Endothelial cell of umbilical vein (primary cell): ENCODE data around the gene KRT6A.
"Not testable (repeated sequence)": the region's sequence is repeated elsewhere in the genome, so short reads cannot be mapped to it uniquely, and the experiment has no call there.

Source experiments
- CTCF ChIP-seq, 2 donors: IDR thresholded peaks; 1 replicate in 1 of 2; 2 replicates in 1 of 2; pipeline ENCODE4 v1.5.1; 2011; ENCODE audit warnings: low read length in 2 of 2, mild to moderate bottlenecking in 2 of 2, moderate library complexity in 2 of 2, control low read depth in 1 of 2, inconsistent platforms in 1 of 2, low read depth in 1 of 2; ENCODE audit not compliant: insufficient read depth in 1 of 2; ENCODE audit errors: extremely low read depth in 1 of 2
- EZH2 ChIP-seq: IDR thresholded peaks from 2 replicates; pipeline ENCODE4 v1.6.1; 2012; ENCODE audit warnings: borderline replicate concordance, low read depth, mild to moderate bottlenecking, moderate library complexity, low read length, inconsistent platforms; ENCODE audit not compliant: severe bottlenecking
- FOS ChIP-seq: IDR thresholded peaks from 2 replicates; pipeline ENCODE4 v1.6.1; 2011; ENCODE audit warnings: mild to moderate bottlenecking, low read length, moderate library complexity, borderline replicate concordance; ENCODE audit not compliant: insufficient read depth
- GATA2 ChIP-seq: IDR thresholded peaks from 2 replicates; pipeline ENCODE4 v1.7.0; 2011; ENCODE audit warnings: low read depth, mild to moderate bottlenecking, moderate library complexity, mixed read lengths, low read length; ENCODE audit not compliant: insufficient read length, insufficient read depth
- JUN ChIP-seq: IDR thresholded peaks from 2 replicates; pipeline ENCODE4 v1.6.1; 2011; ENCODE audit warnings: borderline replicate concordance, low read depth; ENCODE audit not compliant: insufficient read length, insufficient read depth
- MAX ChIP-seq: IDR thresholded peaks from 2 replicates; pipeline ENCODE4 v1.6.1; 2011; ENCODE audit not compliant: insufficient read depth, insufficient read length
- MYC ChIP-seq: IDR thresholded peaks from one replicate; pipeline ENCODE4 v1.6.1; 2011; ENCODE audit warnings: mild to moderate bottlenecking, low read depth, low read length
- POLR2A ChIP-seq: IDR thresholded peaks from 2 replicates; pipeline ENCODE4 v1.6.1; 2012; ENCODE audit warnings: low read depth, mild to moderate bottlenecking, control low read depth, low read length
- POLR2AphosphoS5 ChIP-seq: IDR thresholded peaks from 2 replicates; pipeline ENCODE4 v1.6.1; 2012; ENCODE audit warnings: low read depth, mild to moderate bottlenecking, control low read depth, low read length, moderate library complexity; ENCODE audit not compliant: insufficient read depth

GRCh38 chr12:52487744-52488443 is 5.2 kb downstream of the KRT6A start:
- TF ChIP-seq CTCF (IDR thresholded peaks at IDR 0.05; ENCODE audit: extremely low read depth in 1 of 2, insufficient read depth in 1 of 2, low read depth in 1 of 2, low read length in 2 of 2); POLR2A; EZH2; POLR2AphosphoS5; MYC; FOS; JUN; MAX; GATA2: not testable (repeated sequence)
